RWPE2 (cell line): ENCODE results near the gene SLC25A21.
A peak's percentile ranks its signal among the peaks of the same experiment; 100 is the strongest.
"Not testable (repeated sequence)": the region's sequence is repeated elsewhere in the genome, so short reads cannot be mapped to it uniquely, and the experiment has no call there.

Source experiments
- ATAC-seq: fragments of 200-7000 bp; cut with Tn5 transposase; 3 replicates; pipeline ENCODE4 v1.9.1; 2021; ENCODE audit warnings: low read depth
- DNase-seq: peaks from one replicate; pipeline ENCODE4 v3.0.0-alpha.2; 2020; ENCODE audit warnings: low spot score
- H3K27ac ChIP-seq: fragments of 450-650 bp; 2 replicates; pipeline ENCODE4 v1.5.1; 2017; ENCODE audit warnings: mild to moderate bottlenecking; ENCODE audit not compliant: poor library complexity, severe bottlenecking
- H3K27me3 ChIP-seq: fragments of 250-450 bp; sonication (Bioruptor Pico); 2 replicates; pipeline ENCODE4 v1.5.1; 2021; ENCODE audit warnings: mild to moderate bottlenecking, moderate library complexity; ENCODE audit not compliant: insufficient read depth, poor library complexity, severe bottlenecking
- H3K36me3 ChIP-seq: fragments of 250-450 bp; sonication (Bioruptor Pico); 2 replicates; pipeline ENCODE4 v1.5.1; 2020; ENCODE audit warnings: low read depth, mild to moderate bottlenecking, moderate library complexity
- H3K4me1 ChIP-seq: fragments of 250-450 bp; sonication (Bioruptor Pico); 2 replicates; pipeline ENCODE4 v1.5.1; 2021; ENCODE audit warnings: mild to moderate bottlenecking, moderate library complexity; ENCODE audit not compliant: insufficient read depth, poor library complexity, severe bottlenecking
- H3K4me3 ChIP-seq: fragments of 250-450 bp; sonication (Bioruptor Pico); 2 replicates; pipeline ENCODE4 v1.5.1; 2021; ENCODE audit warnings: mild to moderate bottlenecking, moderate library complexity; ENCODE audit not compliant: severe bottlenecking
- H3K9me3 ChIP-seq: fragments of 250-450 bp; sonication (Bioruptor Pico); 2 replicates; pipeline ENCODE4 v1.5.1; 2021; ENCODE audit warnings: mild to moderate bottlenecking, moderate library complexity; ENCODE audit not compliant: severe bottlenecking
- CTCF ChIP-seq: fragments of 450-650 bp; IDR thresholded peaks from one replicate; pipeline ENCODE4 v1.5.1; 2017; ENCODE audit warnings: mild to moderate bottlenecking, moderate library complexity; ENCODE audit not compliant: poor library complexity, severe bottlenecking

SLC25A21 gene

GRCh38 chr14:36701132-36701531 is 471.3 kb downstream of the SLC25A21 start:
- no peaks in the 10 kb centered on the region for H3K4me1 ChIP-seq
- ATAC-seq (no peak), DNase-seq (no peak)
- no peak for TF ChIP-seq CTCF
- no peak overlapping the region for H3K27ac ChIP-seq
- H3K4me3 ChIP-seq: no peak overlapping the region
- H3K27me3 ChIP-seq: no peaks in the 10 kb centered on the region
- H3K9me3 ChIP-seq: no peaks in the 10 kb centered on the region
- H3K36me3 ChIP-seq: no peaks in the 10 kb centered on the region

GRCh38 chr14:36700651-36701050 is 471.8 kb downstream of the SLC25A21 start:
- no peak for ATAC-seq
- DNase-seq: no peak

GRCh38 chr14:36699420-36699819 is 473.0 kb downstream of the SLC25A21 start:
- not testable (repeated sequence) for DNase-seq, H3K9me3 ChIP-seq, H3K27ac ChIP-seq, H3K36me3 ChIP-seq, H3K4me1 ChIP-seq, ATAC-seq, H3K27me3 ChIP-seq, H3K4me3 ChIP-seq

More at GRCh38 chr14:36700651-36701050, 471.8 kb downstream of the SLC25A21 start:
- H3K4me3 ChIP-seq: no peak overlapping the region
- H3K27ac ChIP-seq: no peak overlapping the region
- no peaks in the 10 kb centered on the region for H3K36me3 ChIP-seq
- no peaks in the 10 kb centered on the region for H3K9me3 ChIP-seq
- no peaks in the 10 kb centered on the region for H3K4me1 ChIP-seq
- no peak for TF ChIP-seq CTCF
- H3K27me3 ChIP-seq: no peaks in the 10 kb centered on the region

- Histone ChIP-seq H3K27ac (peak overlapping the region; percentile 8), H3K4me3 (no peak overlapping the region), H3K36me3 (no peaks in the 10 kb centered on the region), H3K4me1 (peaks cover 3% of the 10 kb centered on the region), H3K9me3 (no peaks in the 10 kb centered on the region), H3K27me3 (no peaks in the 10 kb centered on the region)
- no peak for DNase-seq
- TF ChIP-seq CTCF: no peak
- peak; percentile 87 for ATAC-seq
These were observed 481.9 kb downstream of the SLC25A21 start for GRCh38 chr14:36690311-36691040.

- no peak for TF ChIP-seq CTCF
- Histone ChIP-seq H3K9me3 (no peaks in the 10 kb centered on the region), H3K27ac (no peak overlapping the region), H3K4me1 (no peaks in the 10 kb centered on the region), H3K36me3 (no peaks in the 10 kb centered on the region), H3K4me3 (no peak overlapping the region), H3K27me3 (no peaks in the 10 kb centered on the region)
- no peak for ATAC-seq
- DNase-seq: no peak
These were observed 487.5 kb downstream of the SLC25A21 start for GRCh38 chr14:36684946-36685345.
